GM18508 (cell line): Measurements from ENCODE around the gene HTR3B.
"Not testable (repeated sequence)": the region's sequence is repeated elsewhere in the genome, so short reads cannot be mapped to it uniquely, and the experiment has no call there.

Experiments
- ATAC-seq: cut with Tn5 transposase; IDR thresholded peaks from one replicate; pipeline ENCODE4 v1.9.1; 2021; ENCODE audit warnings: moderate number of reproducible peaks; ENCODE audit not compliant: insufficient read depth, unreplicated experiment

The HTR3B gene

GRCh38 chr11:113934761-113935160 lies 30.2 kb downstream of the HTR3B start:
- no peak for ATAC-seq

- no peak for ATAC-seq
Measured at GRCh38 chr11:113935858-113936257, 31.3 kb downstream of the HTR3B start.

GRCh38 chr11:113937918-113938317 lies 33.3 kb downstream of the HTR3B start:
- no peak for ATAC-seq

- ATAC-seq = no peak
Measured at GRCh38 chr11:113942256-113942655, 37.7 kb downstream of the HTR3B start.

- ATAC-seq = not testable (repeated sequence)
Measured at GRCh38 chr11:113946162-113946561, 41.6 kb downstream of the HTR3B start.

GRCh38 chr11:113947994-113948393 lies 43.4 kb downstream of the HTR3B start:
- ATAC-seq = no peak

- no peak for ATAC-seq
Measured at GRCh38 chr11:113949891-113950290, 45.3 kb downstream of the HTR3B start.

GRCh38 chr11:113951537-113951936 lies 46.9 kb downstream of the HTR3B start:
- no peak for ATAC-seq

GRCh38 chr11:113952070-113952469 lies 47.5 kb downstream of the HTR3B start:
- no peak for ATAC-seq

- ATAC-seq = no peak
Measured at GRCh38 chr11:113952588-113952987, 48.0 kb downstream of the HTR3B start.

- ATAC-seq = no peak
Measured at GRCh38 chr11:113954235-113954634, 49.6 kb downstream of the HTR3B start.

GRCh38 chr11:113956986-113957385 lies 52.4 kb downstream of the HTR3B start:
- no peak for ATAC-seq

GRCh38 chr11:113960702-113961330 lies 56.2 kb downstream of the HTR3B start:
- no peak for ATAC-seq

GRCh38 chr11:113967361-113967760 lies 62.8 kb downstream of the HTR3B start:
- no peak for ATAC-seq

GRCh38 chr11:113971506-113972195 lies 67.1 kb downstream of the HTR3B start:
- no peak for ATAC-seq

- ATAC-seq = no peak
Measured at GRCh38 chr11:113974741-113975470, 70.3 kb downstream of the HTR3B start, which contains the start of gene HTR3A. TSS of gene HTR3A (plus strand) at chr11:113975108. CDS start at chr11:113975326, 218 bp downstream.

- no peak for ATAC-seq
Measured at GRCh38 chr11:113977071-113977490, 72.5 kb downstream of the HTR3B start.

GRCh38 chr11:113977701-113978100 lies 73.1 kb downstream of the HTR3B start:
- ATAC-seq = no peak

- no peak for ATAC-seq
Measured at GRCh38 chr11:113979431-113979830, 74.8 kb downstream of the HTR3B start.

- ATAC-seq = no peak
Measured at GRCh38 chr11:113980785-113981184, 76.2 kb downstream of the HTR3B start.

GRCh38 chr11:113982306-113982705 lies 77.7 kb downstream of the HTR3B start:
- no peak for ATAC-seq
